Erythroblast (primary cell): ENCODE measurements around the gene PRDM11.

Experiments used
- DNase-seq, 2 experiments: peaks; one replicate each; lab custom pipeline; 2025; lab: John Stamatoyannopoulos, UW
- GATA1 ChIP-seq: IDR thresholded peaks from 2 replicates; pipeline ENCODE4 v1.6.1; 2011; ENCODE audit warnings: low read depth, mild to moderate bottlenecking, control low read depth, low read length, moderate library complexity
- POLR2A ChIP-seq: IDR thresholded peaks from 2 replicates; pipeline ENCODE4 v1.6.1; 2011; ENCODE audit warnings: mild to moderate bottlenecking, low read length

Gene PRDM11

DNA sequence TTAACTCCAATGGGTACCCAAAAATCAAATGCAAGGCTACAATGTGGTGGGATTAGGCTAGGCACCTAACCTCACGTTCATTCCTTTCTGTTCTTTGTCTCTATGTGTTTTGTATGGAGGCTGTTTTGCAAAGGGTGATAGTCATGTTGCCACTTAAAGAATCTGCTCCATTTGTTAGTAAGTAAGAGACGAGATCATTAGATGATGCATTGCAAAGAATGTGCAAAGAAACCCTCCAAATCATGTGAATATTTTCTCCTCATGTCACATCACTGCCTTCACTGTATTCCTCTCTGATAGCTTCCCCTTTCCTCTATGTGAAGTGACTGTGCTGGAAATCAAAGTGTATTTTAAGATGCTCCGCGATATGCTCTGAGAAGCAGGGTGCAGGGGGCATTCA lies 127.8 kb downstream of the PRDM11 start:
- no peak for TF ChIP-seq GATA1
- no peak for TF ChIP-seq POLR2A
- DNase-seq, result no peak

DNA sequence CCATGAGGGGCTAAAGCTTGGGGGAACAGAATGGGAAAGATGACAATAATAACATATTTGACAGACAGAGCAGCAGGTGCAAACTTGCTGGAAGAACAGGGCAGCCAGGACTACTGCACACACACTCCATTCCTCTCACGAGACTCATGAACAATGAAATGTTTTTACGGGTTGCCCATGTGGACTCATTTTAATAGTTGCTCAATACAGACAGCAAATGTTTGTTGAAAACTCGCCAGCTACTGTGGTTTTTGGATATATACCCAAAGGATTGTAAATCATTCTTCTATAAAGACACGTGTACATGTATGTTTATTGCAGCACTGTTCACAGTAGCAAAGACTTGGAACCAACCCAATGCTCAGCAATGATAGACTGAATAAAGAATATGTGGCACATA lies 129.4 kb downstream of the PRDM11 start:
- DNase-seq, result no peak
- TF ChIP-seq GATA1 (no peak), POLR2A (no peak)

DNA sequence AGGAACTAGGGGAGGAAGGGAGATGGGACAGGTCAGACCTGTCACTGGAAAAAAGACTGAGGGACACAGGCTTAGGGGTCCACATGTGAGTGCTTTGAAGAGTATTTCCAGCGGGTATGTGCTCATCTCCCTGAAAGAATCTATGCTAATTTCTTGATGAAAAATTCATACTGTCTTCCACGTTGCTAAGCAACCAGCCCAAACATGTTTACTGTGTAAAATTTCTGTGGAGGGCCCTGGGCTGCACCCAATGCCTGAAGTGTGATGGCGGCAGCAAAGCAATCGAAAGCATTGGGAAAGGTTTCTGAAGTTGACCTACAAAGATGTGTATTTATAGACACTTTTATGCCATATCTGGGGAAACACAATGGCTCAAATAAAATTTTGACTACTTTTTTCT lies 132.3 kb downstream of the PRDM11 start:
- TF ChIP-seq POLR2A (no peak), GATA1 (no peak)
- DNase-seq, result no peak

DNA sequence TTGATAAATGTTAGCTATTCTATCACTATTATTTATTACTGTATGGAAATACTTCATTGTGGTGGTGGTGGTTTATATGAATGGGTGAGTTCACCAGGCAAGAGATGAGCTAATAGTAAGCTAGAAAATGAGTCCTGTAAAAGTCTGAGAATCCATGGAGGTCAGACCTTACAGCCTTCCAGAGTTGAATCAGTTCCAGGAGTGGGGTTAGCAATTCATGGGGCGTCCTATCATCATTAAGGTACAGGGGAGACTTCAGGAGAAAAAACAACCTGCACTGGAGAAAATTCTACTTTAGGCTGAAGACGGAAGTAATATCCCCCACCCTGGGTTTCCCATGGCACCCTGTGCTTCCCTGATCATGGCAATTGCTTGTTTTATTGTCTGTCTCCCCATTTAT lies 133.2 kb downstream of the PRDM11 start:
- DNase-seq, result no peak
- no peak for TF ChIP-seq GATA1
- TF ChIP-seq POLR2A, result no peak

DNA sequence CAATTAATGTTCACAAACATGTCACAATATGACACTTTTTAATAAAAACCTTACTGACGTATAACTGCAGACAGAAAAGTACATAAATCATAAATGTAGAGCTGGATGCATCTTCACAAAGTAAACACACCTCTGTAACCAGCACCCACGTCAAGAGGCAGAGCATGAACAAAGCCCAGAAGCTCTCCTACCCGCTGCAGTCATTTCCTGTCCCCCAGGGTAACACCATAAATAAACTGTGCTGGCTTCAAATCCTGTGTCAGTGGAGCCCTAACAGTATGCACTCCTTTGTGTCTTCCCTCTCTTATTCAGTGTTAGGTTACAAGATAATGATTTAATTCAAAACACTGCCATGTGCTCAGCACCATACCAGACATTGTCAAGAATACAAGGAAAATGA lies 134.0 kb downstream of the PRDM11 start:
- TF ChIP-seq POLR2A, result no peak
- no peak for TF ChIP-seq GATA1
- DNase-seq, result no peak

DNA sequence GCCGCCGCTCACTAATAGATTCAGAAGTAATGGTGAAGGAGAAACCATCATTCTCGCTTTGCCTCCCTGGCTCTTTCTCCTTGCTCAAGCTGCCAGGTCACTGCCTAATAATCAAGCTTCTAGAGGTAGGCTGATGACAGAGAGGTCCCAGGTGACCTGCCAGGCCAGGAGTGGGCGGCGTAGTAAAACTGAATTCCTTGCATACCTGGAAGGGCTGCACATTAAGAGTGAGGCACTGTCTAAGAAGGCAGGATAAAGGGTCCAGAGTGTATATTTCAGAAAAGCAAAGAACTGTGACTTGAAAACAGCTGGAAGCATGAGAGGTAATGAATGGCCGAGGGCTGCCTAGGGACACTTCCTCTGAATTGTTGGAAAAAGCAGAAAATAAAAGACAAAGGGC lies 135.6 kb downstream of the PRDM11 start:
- no peak for DNase-seq
- TF ChIP-seq GATA1, result no peak
- no peak for TF ChIP-seq POLR2A
